ENCODE results near the gene NECAB2.

DNA sequence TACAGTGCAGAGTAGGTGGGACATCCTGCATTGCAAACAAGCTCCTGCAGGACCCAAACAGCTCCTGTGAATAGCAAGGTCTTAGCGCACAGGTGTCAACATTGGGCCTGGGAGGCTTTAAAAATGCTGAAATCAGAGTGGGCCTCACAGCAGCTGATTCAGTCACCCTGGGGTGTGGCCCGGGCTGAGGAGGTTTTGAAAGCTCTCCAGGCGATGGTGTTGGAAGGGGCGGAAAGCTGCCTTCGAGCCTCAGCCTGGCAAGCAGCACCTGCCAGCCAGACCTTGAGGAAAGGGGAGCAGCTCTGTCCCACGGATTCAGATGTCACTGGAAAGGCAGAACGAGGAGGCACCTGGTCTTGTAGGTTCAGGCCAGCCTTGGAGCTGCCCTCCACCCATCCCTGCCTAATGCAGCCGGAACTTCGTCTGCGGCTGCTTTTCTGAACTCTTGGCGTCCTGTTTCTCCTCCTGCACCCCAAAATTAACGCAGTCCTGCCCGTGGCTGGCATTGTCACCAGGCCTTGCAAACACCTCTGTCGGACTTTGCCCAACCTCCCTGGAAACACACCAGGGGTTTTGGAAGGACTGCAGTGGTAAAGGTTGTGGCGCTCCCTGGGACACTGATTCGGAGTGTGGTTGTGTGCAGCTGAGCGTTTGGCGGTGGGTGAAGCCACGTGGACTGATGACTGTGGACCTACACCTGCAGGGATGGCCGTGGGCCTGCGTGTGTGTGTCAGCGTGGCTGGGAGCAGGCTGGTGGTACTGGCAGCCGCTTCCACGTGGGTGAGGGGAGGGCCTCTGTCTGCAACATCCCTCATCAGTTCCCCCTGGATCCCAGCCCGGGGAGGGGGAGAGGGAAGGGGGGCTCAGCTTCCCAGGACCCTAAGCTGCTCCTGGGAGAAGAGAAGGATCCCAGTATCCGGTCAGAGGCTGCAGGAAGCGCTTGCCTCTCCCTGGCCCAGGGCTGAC is 3.4 kb downstream of the NECAB2 start:
- TF ChIP-seq, protein P1, sequence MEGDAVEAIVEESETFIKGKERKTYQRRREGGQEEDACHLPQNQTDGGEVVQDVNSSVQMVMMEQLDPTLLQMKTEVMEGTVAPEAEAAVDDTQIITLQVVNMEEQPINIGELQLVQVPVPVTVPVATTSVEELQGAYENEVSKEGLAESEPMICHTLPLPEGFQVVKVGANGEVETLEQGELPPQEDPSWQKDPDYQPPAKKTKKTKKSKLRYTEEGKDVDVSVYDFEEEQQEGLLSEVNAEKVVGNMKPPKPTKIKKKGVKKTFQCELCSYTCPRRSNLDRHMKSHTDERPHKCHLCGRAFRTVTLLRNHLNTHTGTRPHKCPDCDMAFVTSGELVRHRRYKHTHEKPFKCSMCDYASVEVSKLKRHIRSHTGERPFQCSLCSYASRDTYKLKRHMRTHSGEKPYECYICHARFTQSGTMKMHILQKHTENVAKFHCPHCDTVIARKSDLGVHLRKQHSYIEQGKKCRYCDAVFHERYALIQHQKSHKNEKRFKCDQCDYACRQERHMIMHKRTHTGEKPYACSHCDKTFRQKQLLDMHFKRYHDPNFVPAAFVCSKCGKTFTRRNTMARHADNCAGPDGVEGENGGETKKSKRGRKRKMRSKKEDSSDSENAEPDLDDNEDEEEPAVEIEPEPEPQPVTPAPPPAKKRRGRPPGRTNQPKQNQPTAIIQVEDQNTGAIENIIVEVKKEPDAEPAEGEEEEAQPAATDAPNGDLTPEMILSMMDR (IDR thresholded peaks at IDR 0.05; ENCODE audit: borderline replicate concordance, extremely low read depth, low read length, poor library complexity, severe bottlenecking): no peak
- no peak for TF ChIP-seq EZH2 (IDR thresholded peaks at IDR 0.05; ENCODE audit: borderline replicate concordance, low read depth, low read length, severe bottlenecking)
